IMR-90 (cell line): Measurements from ENCODE around the gene HACL1.

ENCODE experiments used
- CEBPB ChIP-seq: IDR thresholded peaks from 2 replicates; pipeline ENCODE4 v1.6.1; 2012; ENCODE audit warnings: low read depth, low read length, improper control_type of control experiment
- CHD1 ChIP-seq: IDR thresholded peaks from 2 replicates; pipeline ENCODE4 v1.6.1; 2012; ENCODE audit warnings: low read depth, low read length, improper control_type of control experiment
- CTCF ChIP-seq: conservative IDR thresholded peaks from 2 replicates; pipeline ENCODE4 v1.5.1; 2012; ENCODE audit warnings: mild to moderate bottlenecking, low read depth, low read length, improper control_type of control experiment
- FOS ChIP-seq: fragments of 150-350 bp; IDR thresholded peaks from 2 replicates; pipeline ENCODE4 v1.6.1; 2016; ENCODE audit warnings: low read depth, low read length
- MAFK ChIP-seq: IDR thresholded peaks from 2 replicates; pipeline ENCODE4 v1.6.1; 2012; ENCODE audit warnings: low read depth, low read length, improper control_type of control experiment
- MAZ ChIP-seq: IDR thresholded peaks from 2 replicates; pipeline ENCODE4 v1.6.1; 2012; ENCODE audit warnings: low read depth, mild to moderate bottlenecking, low read length, improper control_type of control experiment, moderate library complexity, borderline replicate concordance
- MXI1 ChIP-seq: IDR thresholded peaks from 2 replicates; pipeline ENCODE4 v1.6.1; 2012; ENCODE audit warnings: low read depth, mild to moderate bottlenecking, low read length, moderate library complexity, borderline replicate concordance
- POLR2A ChIP-seq: IDR thresholded peaks from 2 replicates; pipeline ENCODE4 v1.6.1; 2012; ENCODE audit warnings: mild to moderate bottlenecking, low read depth, low read length
- RAD21 ChIP-seq: IDR thresholded peaks from 2 replicates; pipeline ENCODE4 v1.6.1; 2012; ENCODE audit warnings: low read length, improper control_type of control experiment
- RCOR1 ChIP-seq: IDR thresholded peaks from 2 replicates; pipeline ENCODE4 v1.6.1; 2012; ENCODE audit warnings: mild to moderate bottlenecking, low read length, improper control_type of control experiment; ENCODE audit not compliant: insufficient replicate concordance
- RFX5 ChIP-seq: IDR thresholded peaks from 2 replicates; pipeline ENCODE4 v1.8.0; 2012; ENCODE audit warnings: low read depth, mild to moderate bottlenecking, low read length, moderate library complexity
- SMC3 ChIP-seq: fragments of 150-350 bp; IDR thresholded peaks from 2 replicates; pipeline ENCODE4 v1.6.1; 2016; ENCODE audit warnings: low read depth, mild to moderate bottlenecking, antibody characterized with exemption, low read length, moderate library complexity
- USF2 ChIP-seq: fragments of 150-350 bp; IDR thresholded peaks from 2 replicates; pipeline ENCODE4 v1.6.1; 2017; ENCODE audit warnings: mild to moderate bottlenecking, antibody characterized with exemption, low read length, low read depth

GRCh38 chr3:15551902-15552301, 49.5 kb downstream of the HACL1 start:
- TF ChIP-seq POLR2A (no peak), CTCF (no peak), MAFK (no peak), MAZ (no peak), RAD21 (no peak), CEBPB (no peak), USF2 (no peak), CHD1 (no peak), RCOR1 (no peak), RFX5 (no peak), MXI1 (no peak), SMC3 (no peak), FOS (no peak)
